MM.1S (cell line): ENCODE data around the gene UTP4.

ENCODE experiments used
- CTCF ChIP-seq: fragments of 300-600 bp; sonication (generic); IDR thresholded peaks from 2 replicates; pipeline ENCODE4 v1.5.1; 2016; ENCODE audit warnings: antibody characterized with exemption, low read length, mixed read lengths
- EZH2 ChIP-seq: fragments of 300-600 bp; sonication (generic); optimal IDR thresholded peaks from 2 replicates; pipeline ENCODE3; 2017; ENCODE audit warnings: low read depth, mild to moderate bottlenecking, antibody characterized with exemption, low read length, mixed read lengths

- TF ChIP-seq CTCF (no peak), EZH2 (no peak)
Observed at GRCh38 chr16:69171325-69172084, 39.1 kb downstream of the UTP4 start.
